Measurements from ENCODE around the gene HSPA6. TPM values are rescaled to one million over a fixed set of nuclear protein-coding genes. Genes with fewer than 3 reads are reported as not detected.
"Not testable (repeated sequence)": the region's sequence is repeated elsewhere in the genome, so short reads cannot be mapped to it uniquely, and the experiment has no call there.

The HSPA6 gene
- total RNA-seq, 4 donors from 2014 or later, result 0.35 to 5.8 (median 0.91) TPM

DNA sequence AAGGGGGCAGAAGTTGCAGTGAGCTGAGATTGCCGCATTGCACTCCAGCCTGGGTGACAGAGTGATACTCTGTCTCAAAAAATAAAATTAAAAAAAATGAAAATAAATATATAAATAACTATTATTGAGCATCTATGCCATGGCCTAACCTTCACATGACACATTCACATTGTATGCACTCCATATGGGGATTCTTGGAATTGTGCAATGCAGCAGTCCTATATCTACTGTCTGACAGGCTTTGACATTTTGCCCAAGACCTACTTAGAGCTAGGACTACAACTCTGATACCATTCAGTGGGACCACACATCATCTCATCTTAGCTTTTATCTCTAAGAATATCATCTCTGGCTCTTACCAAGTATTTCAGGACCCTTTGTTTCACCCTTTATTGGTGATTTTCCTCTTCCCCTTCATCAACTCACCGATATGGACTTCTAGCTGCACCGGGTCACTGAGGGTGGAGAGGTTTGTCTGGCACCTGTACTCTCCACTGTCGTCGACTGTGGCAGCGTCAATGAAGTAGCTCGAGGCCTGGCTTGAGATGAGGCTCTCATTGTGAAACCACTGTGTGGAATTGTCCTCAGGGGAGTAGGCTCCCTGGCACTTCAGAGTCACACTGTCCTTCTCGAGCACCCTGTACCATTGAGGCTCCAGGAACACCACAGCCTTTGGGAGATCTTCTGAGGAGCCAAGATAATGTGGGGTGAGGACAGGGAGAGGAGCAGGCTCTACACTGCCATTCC is 23.8 kb downstream of the HSPA6 start:
- H3K4me3 ChIP-seq, DNase-seq, H3K36me3 ChIP-seq, H3K4me1 ChIP-seq, H3K9me3 ChIP-seq, H3K27me3 ChIP-seq, H3K27ac ChIP-seq: not testable (repeated sequence)

DNA sequence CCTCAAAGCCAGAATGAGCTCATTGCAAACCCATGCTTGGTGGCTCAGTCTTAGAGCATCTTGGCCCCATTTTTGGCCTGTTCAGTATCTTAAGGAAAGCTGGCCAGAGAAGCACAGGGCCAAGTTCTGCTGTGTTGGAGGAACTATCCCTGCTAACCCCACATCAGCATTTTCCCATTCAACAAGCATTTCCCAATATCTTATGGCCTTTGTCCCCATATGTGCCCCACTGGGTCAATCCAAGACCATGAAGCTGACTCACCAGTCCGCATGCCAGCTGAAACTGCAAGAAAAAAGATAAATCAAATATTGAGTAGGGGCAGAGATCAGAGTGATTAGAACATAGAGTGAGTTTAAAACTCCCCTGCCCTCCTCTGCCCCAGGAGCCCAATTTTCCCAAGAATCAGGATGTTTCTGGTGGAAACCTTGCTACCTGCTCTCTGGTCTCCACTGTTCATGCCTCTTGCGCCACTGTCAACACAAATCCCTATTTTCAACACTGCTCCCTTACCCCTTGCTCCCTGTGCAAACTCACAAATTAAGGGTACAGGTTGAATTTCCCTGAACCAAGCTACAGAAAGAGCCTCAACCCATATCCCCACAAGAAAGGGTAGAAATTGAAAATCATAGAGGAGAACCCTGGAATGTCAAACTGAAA is 24.5 kb downstream of the HSPA6 start:
- H3K36me3 ChIP-seq, H3K4me1 ChIP-seq, H3K27me3 ChIP-seq, H3K4me3 ChIP-seq, H3K27ac ChIP-seq, H3K9me3 ChIP-seq, DNase-seq: not testable (repeated sequence)

DNA sequence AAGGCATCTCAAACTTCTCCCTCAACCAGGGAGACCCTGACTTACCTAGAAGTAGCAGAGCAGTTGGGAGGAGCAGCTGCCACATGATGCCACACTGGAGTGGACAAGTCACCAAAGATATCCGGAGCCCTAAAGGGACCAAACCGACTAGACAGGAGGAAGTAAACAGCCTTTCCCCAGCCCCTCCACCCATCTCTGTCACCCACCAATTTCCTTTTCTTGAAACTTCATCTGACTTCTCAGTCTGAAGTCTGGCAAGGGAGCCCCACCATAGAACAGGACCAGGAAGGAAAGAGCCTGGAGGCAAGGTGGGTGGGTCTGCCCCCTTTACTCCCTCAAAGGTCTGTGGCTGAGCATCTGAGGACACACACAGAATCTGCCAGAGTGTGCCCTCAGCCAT is 25.3 kb downstream of the HSPA6 start, which contains the start of gene FCGR3A:
TSS of gene FCGR3A (minus strand) at position 167 of the 400 bp plus-strand sequence. CDS start at position 85, 82 bp downstream.
- no peak within 1 kb of the TSS for H3K4me3 ChIP-seq
- H3K27me3 ChIP-seq, result no peaks in the 10 kb centered on the region
- no peak for DNase-seq
- H3K9me3 ChIP-seq, result no peaks in the 10 kb centered on the region
- TF ChIP-seq, protein P1, sequence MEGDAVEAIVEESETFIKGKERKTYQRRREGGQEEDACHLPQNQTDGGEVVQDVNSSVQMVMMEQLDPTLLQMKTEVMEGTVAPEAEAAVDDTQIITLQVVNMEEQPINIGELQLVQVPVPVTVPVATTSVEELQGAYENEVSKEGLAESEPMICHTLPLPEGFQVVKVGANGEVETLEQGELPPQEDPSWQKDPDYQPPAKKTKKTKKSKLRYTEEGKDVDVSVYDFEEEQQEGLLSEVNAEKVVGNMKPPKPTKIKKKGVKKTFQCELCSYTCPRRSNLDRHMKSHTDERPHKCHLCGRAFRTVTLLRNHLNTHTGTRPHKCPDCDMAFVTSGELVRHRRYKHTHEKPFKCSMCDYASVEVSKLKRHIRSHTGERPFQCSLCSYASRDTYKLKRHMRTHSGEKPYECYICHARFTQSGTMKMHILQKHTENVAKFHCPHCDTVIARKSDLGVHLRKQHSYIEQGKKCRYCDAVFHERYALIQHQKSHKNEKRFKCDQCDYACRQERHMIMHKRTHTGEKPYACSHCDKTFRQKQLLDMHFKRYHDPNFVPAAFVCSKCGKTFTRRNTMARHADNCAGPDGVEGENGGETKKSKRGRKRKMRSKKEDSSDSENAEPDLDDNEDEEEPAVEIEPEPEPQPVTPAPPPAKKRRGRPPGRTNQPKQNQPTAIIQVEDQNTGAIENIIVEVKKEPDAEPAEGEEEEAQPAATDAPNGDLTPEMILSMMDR (IDR thresholded peaks at IDR 0.05), result no peak
- TF ChIP-seq POLR2A (IDR thresholded peaks at IDR 0.05), result no peak
- H3K27ac ChIP-seq, result no peak within 1 kb of the TSS
- H3K36me3 ChIP-seq, result no peaks in the 10 kb centered on the region
- H3K4me1 ChIP-seq, result no peaks in the 10 kb centered on the region

DNA sequence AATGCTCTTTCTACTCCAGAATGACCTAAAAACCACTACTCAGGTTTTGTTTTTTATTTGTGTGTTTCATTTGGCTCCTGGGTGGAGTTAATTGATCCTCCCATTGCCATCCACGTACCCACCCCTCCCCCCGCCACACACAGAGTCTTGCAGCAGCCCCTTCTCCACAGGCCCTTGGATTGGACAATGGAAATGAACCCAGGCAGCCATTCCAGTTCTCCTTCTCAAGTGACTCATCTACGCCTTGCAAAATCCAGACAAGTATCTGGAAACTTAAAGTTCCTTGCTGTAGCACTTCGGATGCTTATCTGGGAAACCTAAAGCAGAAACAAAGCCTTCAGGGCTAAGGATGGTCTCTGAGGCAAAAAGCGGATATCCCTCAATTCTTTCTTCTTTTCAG is 26.6 kb downstream of the HSPA6 start:
- not testable (repeated sequence) for H3K9me3 ChIP-seq, H3K27ac ChIP-seq, H3K4me1 ChIP-seq, H3K4me3 ChIP-seq, H3K27me3 ChIP-seq, H3K36me3 ChIP-seq, DNase-seq

DNA sequence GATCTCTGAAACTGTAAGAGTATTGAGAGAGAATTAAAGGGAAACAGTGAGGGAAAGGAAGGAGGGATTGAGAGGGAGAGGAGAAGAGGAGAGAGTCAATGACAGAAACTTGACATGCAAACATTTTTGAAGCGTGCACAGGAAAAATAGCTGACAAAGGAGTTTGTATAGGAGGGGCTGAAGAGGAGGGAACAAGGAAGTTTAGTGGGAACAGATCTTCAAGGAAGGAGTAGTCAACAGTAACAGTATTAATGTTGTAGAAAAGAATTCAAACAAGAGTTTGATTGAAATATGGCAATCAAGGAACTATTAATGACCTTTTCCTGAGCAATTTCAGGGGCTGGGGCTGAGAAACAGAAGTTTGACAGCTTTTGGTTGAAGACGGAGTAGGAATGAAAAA is 29.3 kb downstream of the HSPA6 start:
- not testable (repeated sequence) for H3K36me3 ChIP-seq, H3K4me1 ChIP-seq, H3K4me3 ChIP-seq, DNase-seq, H3K27me3 ChIP-seq, H3K27ac ChIP-seq, H3K9me3 ChIP-seq

DNA sequence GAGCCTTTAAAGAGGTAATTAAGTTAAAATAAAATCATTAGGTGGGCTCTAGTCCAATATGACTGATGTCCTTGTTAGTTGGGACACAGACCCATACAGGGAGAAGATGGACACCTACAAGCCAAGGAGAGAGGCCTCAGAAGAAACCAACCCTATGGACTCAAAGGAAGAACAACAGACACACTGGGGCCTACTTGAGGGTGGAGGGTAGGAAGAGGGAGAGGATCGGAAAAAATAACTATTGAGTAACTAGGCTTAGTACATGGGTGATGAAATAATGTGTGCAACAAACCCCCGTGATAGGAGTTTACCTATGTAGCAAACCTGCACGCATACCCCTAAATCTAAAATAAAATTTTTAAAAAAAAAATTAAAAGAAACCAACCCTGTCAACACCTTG is 30.0 kb downstream of the HSPA6 start:
- not testable (repeated sequence) for H3K27me3 ChIP-seq, H3K9me3 ChIP-seq, H3K27ac ChIP-seq, H3K4me3 ChIP-seq, H3K4me1 ChIP-seq, H3K36me3 ChIP-seq, DNase-seq

DNA sequence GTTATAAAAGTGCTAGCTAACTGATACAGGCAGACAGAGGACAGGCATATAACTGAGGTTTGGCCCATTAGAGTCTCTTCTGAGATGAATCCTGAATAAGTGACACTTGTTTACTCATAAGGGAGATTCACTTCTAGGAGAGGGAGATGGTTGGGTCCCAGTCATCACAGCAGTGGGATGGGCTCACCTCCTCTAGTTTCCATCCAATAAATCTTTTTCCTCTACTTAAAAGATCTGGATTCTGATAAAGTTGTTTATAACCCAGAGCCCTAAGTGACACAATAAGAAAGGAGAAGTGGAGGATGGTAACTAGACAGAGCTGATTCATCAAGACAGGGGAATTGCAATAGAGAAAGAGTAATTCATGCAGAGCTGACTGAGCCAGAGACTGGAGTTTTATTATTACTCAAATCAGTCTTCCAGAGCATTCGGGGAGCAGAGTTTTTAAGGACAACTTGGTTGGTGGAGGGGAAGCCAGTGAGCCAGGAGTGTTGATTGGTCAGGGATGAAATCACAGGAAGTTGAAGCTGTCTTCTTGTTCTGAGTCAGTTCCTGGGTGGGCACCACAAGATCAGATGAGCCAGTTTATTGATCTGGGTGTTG is 30.6 kb downstream of the HSPA6 start:
- H3K36me3 ChIP-seq, H3K4me3 ChIP-seq, H3K9me3 ChIP-seq, DNase-seq, H3K27me3 ChIP-seq, H3K4me1 ChIP-seq: not testable (repeated sequence)
- peak overlapping the region in 1 of 4 donors; percentile 38 for H3K27ac ChIP-seq

DNA sequence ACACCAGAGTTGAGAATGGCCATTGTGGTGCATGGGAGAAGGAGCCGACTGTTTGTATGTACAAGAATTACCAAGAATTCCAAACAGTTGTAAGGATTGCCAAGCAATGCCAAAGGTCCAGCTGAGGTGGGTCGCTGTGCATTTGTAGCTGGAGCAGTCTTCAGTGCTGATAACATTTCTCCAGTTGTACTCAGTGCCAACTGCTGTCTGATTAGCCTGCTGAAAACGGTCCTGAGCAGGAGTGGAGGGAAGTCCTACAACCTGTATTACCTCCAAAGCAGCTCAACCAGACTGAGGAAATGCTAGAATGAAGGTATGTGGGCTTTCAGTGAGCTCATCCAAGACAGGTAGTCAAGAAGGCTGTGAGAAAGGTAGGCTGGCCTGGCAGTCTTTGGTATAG is 31.8 kb downstream of the HSPA6 start:
- not testable (repeated sequence) for DNase-seq, H3K36me3 ChIP-seq, H3K9me3 ChIP-seq, H3K4me1 ChIP-seq, H3K27me3 ChIP-seq, H3K4me3 ChIP-seq, H3K27ac ChIP-seq

DNA sequence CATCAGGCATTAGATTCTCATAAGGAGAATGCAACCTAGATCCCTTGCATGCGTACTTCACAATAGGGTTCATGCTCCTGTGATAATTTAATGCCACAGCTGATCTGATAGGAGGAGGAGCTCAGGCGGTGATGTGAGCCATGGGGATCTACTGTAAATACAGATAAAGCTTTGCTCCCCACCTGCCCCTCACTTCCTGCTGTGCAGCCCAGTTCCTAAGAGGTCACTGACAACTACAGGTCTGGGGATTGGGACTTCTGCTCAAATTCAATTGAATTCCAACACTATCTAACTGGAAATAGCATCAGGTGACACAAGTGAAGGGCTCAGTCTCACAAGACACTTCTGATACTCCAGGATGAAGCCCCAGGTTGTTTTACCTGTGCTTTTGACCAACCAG is 32.6 kb downstream of the HSPA6 start:
- H3K4me1 ChIP-seq, H3K9me3 ChIP-seq: not testable (repeated sequence)

DNA sequence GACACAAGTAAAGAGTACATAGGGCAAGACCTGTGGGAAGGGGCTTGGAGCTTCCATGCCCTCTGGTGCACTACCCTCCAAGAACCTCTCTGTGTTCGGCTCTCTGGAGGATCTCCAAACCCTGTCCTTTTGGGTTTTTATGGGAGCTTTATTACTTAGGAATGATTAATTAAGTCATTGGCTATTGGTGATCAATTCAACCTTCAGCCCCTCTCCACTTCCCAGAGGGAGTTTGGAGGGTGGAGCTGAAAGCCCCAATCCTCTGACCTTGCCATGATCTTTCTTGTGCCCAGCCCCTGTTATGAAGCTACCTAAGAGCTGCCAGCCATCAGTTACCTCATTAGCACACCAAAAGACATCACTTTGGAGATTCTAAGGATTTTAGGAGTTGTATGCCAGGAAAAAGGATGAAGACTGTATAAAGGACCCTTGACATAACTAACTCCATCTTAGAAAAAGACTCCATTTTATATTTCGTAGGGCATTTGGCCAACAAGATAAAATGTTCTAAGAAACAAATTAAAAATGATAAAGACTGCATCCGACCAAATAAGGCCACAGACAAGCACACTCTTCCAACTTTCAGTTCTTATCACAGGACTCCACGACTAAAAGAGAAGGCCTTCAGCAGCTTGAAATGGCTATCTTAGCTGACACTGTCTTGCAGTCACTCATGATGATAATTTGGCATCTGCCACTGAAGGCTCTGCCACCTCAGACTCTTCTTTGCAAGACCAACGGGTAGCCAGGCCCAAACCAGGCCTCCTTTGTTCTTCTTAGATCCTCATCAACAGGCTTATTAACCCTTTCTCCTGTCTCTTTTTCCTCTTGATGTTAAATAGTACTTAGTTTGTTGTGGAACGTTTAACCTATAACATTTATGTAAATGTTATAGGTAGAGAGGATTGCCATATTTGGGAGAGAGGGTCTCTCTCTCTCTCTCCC is 33.4 kb downstream of the HSPA6 start:
- not testable (repeated sequence) for H3K4me1 ChIP-seq, H3K4me3 ChIP-seq, H3K9me3 ChIP-seq, H3K27me3 ChIP-seq, H3K27ac ChIP-seq, H3K36me3 ChIP-seq, DNase-seq

More for the DNA sequence above, 32.6 kb downstream of the HSPA6 start:
- not testable (repeated sequence) for H3K36me3 ChIP-seq, H3K27ac ChIP-seq, DNase-seq, H3K4me3 ChIP-seq, H3K27me3 ChIP-seq
